ENCODE data around the gene STK31.
A peak's percentile ranks its signal among the peaks of the same experiment; 100 is the strongest.

The STK31 gene

GRCh38 chr7:23709081-23709750 is 803 bp upstream of the STK31 start:
- TF ChIP-seq POLR2A (IDR thresholded peaks at IDR 0.05; ENCODE audit: extremely low read depth, insufficient read length) (no peak), MYC (IDR thresholded peaks at IDR 0.05; ENCODE audit: low read depth, low read length) (no peak), MAX (IDR thresholded peaks at IDR 0.05; ENCODE audit: low read depth, low read length) (no peak), CTCF (IDR thresholded peaks at IDR 0.05; ENCODE audit: low read depth, low read length) (no peak)
- no peak for DNase-seq (ENCODE audit: low read depth)
- no peak overlapping the region for H3K4me3 ChIP-seq (ENCODE audit: low read depth, low read length)

GRCh38 chr7:23712368-23713284 is 2.6 kb downstream of the STK31 start:
- peak; percentile 65 for DNase-seq (ENCODE audit: low read depth)
- TF ChIP-seq MAX (IDR thresholded peaks at IDR 0.05; ENCODE audit: low read depth, low read length) (no peak), CTCF (IDR thresholded peaks at IDR 0.05; ENCODE audit: low read depth, low read length) (peak; percentile 29), MYC (IDR thresholded peaks at IDR 0.05; ENCODE audit: low read depth, low read length) (no peak)
- H3K4me3 ChIP-seq (ENCODE audit: low read depth, low read length): no peak overlapping the region

GRCh38 chr7:23713285-23714149 is 3.5 kb downstream of the STK31 start:
- no peak overlapping the region for H3K4me3 ChIP-seq (ENCODE audit: low read depth, low read length)
- DNase-seq (ENCODE audit: low read depth): no peak
- TF ChIP-seq CTCF (IDR thresholded peaks at IDR 0.05; ENCODE audit: low read depth, low read length) (no peak), MYC (IDR thresholded peaks at IDR 0.05; ENCODE audit: low read depth, low read length) (no peak), POLR2A (IDR thresholded peaks at IDR 0.05; ENCODE audit: extremely low read depth, insufficient read length) (no peak), MAX (IDR thresholded peaks at IDR 0.05; ENCODE audit: low read depth, low read length) (no peak)

GRCh38 chr7:23714150-23714464 is 4.1 kb downstream of the STK31 start:
- TF ChIP-seq MAX (IDR thresholded peaks at IDR 0.05; ENCODE audit: low read depth, low read length): no peak
- no peak for DNase-seq (ENCODE audit: low read depth)
- H3K4me3 ChIP-seq (ENCODE audit: low read depth, low read length): no peak overlapping the region

GRCh38 chr7:23714579-23714978 is 4.6 kb downstream of the STK31 start:
- DNase-seq (ENCODE audit: low read depth): no peak
- no peak overlapping the region for H3K4me3 ChIP-seq (ENCODE audit: low read depth, low read length)
- TF ChIP-seq POLR2A (IDR thresholded peaks at IDR 0.05; ENCODE audit: extremely low read depth, insufficient read length) (no peak), CTCF (IDR thresholded peaks at IDR 0.05; ENCODE audit: low read depth, low read length) (no peak), MYC (IDR thresholded peaks at IDR 0.05; ENCODE audit: low read depth, low read length) (no peak), MAX (IDR thresholded peaks at IDR 0.05; ENCODE audit: low read depth, low read length) (no peak)
